Hepatocyte (in vitro differentiated cells): ENCODE measurements around the gene ZBTB38. TPM values are rescaled to one million over a fixed set of nuclear protein-coding genes. Genes with fewer than 3 reads are reported as not detected.

Experiments used
- DNase-seq: peaks from one replicate; pipeline ENCODE4 v3.0.0-alpha.2; 2016; ENCODE audit warnings: low spot score
- H2AFZ ChIP-seq: fragments of 200-600 bp; sonication (generic); 2 replicates; pipeline ENCODE4 v1.6.0; 2016; ENCODE audit warnings: antibody characterized with exemption, mild to moderate bottlenecking
- H3K27ac ChIP-seq: fragments of 200-600 bp; sonication (generic); 2 replicates; pipeline ENCODE4 v1.5.1; 2016; ENCODE audit warnings: mild to moderate bottlenecking
- H3K27me3 ChIP-seq: fragments of 200-600 bp; sonication (generic); 2 replicates; pipeline ENCODE4 v1.6.1; 2016
- H3K36me3 ChIP-seq: fragments of 200-600 bp; sonication (generic); replicated peaks from 2 replicates; pipeline ENCODE4 v1.5.1; 2016; ENCODE audit warnings: low read depth; ENCODE audit not compliant: insufficient read depth
- H3K4me1 ChIP-seq: fragments of 200-600 bp; sonication (generic); 2 replicates; pipeline ENCODE4 v1.5.1; 2016; ENCODE audit warnings: mild to moderate bottlenecking, moderate library complexity; ENCODE audit not compliant: insufficient read depth
- H3K4me2 ChIP-seq: fragments of 200-600 bp; sonication (generic); 2 replicates; pipeline ENCODE4 v1.6.0; 2016
- H3K4me3 ChIP-seq: fragments of 200-600 bp; sonication (generic); 2 replicates; pipeline ENCODE4 v1.5.1; 2016; ENCODE audit warnings: mild to moderate bottlenecking
- H3K79me2 ChIP-seq: fragments of 200-600 bp; sonication (generic); 2 replicates; pipeline ENCODE4 v1.6.0; 2017; ENCODE audit warnings: mild to moderate bottlenecking
- H3K9me2 ChIP-seq: fragments of 200-600 bp; sonication (generic); replicated peaks from 2 replicates; pipeline ENCODE4 v1.6.0; 2017; ENCODE audit warnings: mild to moderate bottlenecking; ENCODE audit not compliant: insufficient read depth
- H3K9me3 ChIP-seq: fragments of 200-600 bp; sonication (generic); 2 replicates; pipeline ENCODE4 v1.5.1; 2016; ENCODE audit warnings: low read depth, mild to moderate bottlenecking
- H4K20me1 ChIP-seq: fragments of 200-600 bp; sonication (generic); 2 replicates; pipeline ENCODE4 v1.6.0; 2016; ENCODE audit warnings: mild to moderate bottlenecking; ENCODE audit not compliant: insufficient read depth, poor library complexity, severe bottlenecking
- EZH2 ChIP-seq: fragments of 200-600 bp; sonication (generic); IDR thresholded peaks from 2 replicates; pipeline ENCODE4 v1.6.1; 2016; ENCODE audit warnings: antibody characterized with exemption, mild to moderate bottlenecking, borderline replicate concordance
- EZH2phosphoT487 ChIP-seq: fragments of 200-600 bp; sonication (generic); IDR thresholded peaks from one replicate; pipeline ENCODE4 v1.6.1; 2018; ENCODE audit warnings: antibody characterized with exemption, mild to moderate bottlenecking, low read depth, moderate library complexity; ENCODE audit not compliant: unreplicated experiment, severe bottlenecking
- WGBS: methylation state at CpG from one replicate; pipeline ENCODE4 v1.1.6; 2016; ENCODE audit warnings: low lambda C conversion rate; ENCODE audit errors: missing lambda C conversion rate; 5-methylcytosine and 5-hydroxymethylcytosine counted together
- polyA plus RNA-seq: library from polyadenylated mRNA; unstranded; fragments of >200 nt; fragmentation: Nextera tagmentation; extraction: Ambion mirVana; gene quantifications from 2 replicates; pipeline ENCODE4 v1.2.1, GENCODE V29; 2016
- total RNA-seq: library from RNA; depleted of rRNA; stranded (reverse); fragments of >200 nt; gene quantifications from 2 replicates; pipeline ENCODE4 v1.2.3, GENCODE V29; 2014
- TF ChIP-seq, protein P1 (sequence below): fragments of 200-600 bp; sonication (generic); IDR thresholded peaks from 2 replicates; pipeline ENCODE4 v1.5.1; 2016; ENCODE audit warnings: antibody characterized with exemption, mild to moderate bottlenecking; ENCODE audit not compliant: poor library complexity

ZBTB38 gene
- total and polyA plus RNA-seq, 2 experiments from 2014 or later = 31.6 to 122 TPM

DNA sequence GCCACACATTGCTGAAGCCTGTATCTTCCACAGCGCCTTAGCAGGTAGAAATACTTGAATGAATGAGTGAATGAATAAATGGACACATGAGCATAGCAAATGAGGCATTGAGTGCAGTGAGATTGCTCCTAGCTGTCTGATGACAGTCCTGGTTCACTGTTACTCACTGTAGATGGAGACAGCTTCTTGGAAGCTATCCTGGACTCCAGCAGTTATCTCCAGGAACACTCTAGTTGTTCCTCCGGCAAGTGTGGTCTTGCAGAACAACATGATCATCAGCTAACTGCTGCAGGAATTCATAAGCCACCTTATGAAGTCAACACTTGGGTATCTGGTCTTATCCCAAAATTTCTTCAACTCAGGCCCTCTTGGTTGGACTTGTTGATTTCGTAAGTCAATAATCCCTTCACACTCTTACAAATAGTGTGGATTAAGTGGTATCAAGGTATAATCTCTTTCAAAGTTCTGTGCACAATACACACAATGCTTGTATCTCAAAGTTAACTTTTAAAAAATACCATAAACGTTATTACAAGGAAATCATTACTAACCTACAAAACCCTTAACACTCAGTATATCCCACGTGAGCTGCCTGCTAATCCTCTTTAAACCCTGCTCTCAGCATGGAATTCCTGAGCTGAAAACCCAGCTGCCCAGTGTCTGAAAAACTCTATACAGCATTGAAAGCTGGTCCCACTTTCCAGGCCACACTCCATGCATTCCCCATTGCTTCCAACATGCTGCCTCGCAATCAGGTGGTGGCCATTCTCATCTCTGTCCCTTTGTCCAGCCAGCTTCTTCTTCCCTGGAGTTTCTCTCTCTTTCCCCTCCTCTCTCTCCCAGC, 14.4 kb upstream of the ZBTB38 start:
- Histone ChIP-seq H3K4me3 (no peak overlapping the region), H2AFZ (no peak overlapping the region), H3K9me3 (no peaks in the 10 kb centered on the region), H3K9me2 (no peaks in the 10 kb centered on the region), H3K4me1 (peaks cover 5% of the 10 kb centered on the region), H3K79me2 (peaks cover 6% of the 10 kb centered on the region), H3K27me3 (no peaks in the 10 kb centered on the region), H3K36me3 (no peaks in the 10 kb centered on the region), H4K20me1 (no peaks in the 10 kb centered on the region), H3K4me2 (peak overlapping the region; percentile 26), H3K27ac (peak overlapping the region; percentile 39)
- WGBS = 64% methylated on average over 6 of the region's 6 CpGs
- DNase-seq = no peak
- TF ChIP-seq, protein P1, sequence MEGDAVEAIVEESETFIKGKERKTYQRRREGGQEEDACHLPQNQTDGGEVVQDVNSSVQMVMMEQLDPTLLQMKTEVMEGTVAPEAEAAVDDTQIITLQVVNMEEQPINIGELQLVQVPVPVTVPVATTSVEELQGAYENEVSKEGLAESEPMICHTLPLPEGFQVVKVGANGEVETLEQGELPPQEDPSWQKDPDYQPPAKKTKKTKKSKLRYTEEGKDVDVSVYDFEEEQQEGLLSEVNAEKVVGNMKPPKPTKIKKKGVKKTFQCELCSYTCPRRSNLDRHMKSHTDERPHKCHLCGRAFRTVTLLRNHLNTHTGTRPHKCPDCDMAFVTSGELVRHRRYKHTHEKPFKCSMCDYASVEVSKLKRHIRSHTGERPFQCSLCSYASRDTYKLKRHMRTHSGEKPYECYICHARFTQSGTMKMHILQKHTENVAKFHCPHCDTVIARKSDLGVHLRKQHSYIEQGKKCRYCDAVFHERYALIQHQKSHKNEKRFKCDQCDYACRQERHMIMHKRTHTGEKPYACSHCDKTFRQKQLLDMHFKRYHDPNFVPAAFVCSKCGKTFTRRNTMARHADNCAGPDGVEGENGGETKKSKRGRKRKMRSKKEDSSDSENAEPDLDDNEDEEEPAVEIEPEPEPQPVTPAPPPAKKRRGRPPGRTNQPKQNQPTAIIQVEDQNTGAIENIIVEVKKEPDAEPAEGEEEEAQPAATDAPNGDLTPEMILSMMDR = no peak
- no peak for TF ChIP-seq EZH2phosphoT487
- TF ChIP-seq EZH2 = no peak

GRCh38 chr3:141354517-141354916, 13.8 kb upstream of the ZBTB38 start:
- WGBS = 94% methylated on average over 3 of the region's 3 CpGs
- H4K20me1 ChIP-seq = no peaks in the 10 kb centered on the region

DNA sequence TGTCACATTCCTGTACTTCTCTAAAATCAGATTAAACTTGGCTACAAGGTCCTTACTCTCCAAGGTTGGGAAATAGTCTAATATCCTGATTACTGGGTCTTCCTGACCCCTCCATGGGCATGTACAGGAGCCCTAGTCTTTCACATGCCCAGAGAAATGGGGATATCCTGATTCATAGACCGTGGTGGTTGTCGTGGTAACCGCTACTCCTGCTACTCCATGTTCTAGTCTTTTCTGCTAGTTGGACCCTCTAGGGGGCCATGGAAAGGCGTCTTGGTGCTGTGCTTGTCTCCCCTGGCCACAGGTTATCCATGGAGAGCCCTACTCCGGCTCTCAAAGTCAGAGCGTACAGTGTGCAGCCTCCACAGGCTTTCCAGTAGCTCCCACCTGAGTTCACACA, 13.1 kb upstream of the ZBTB38 start:
- peaks cover 4% of the 10 kb centered on the region for H3K79me2 ChIP-seq
- no peaks in the 10 kb centered on the region for H4K20me1 ChIP-seq
- TF ChIP-seq, protein P1 = no peak
- TF ChIP-seq EZH2 (no peak), EZH2phosphoT487 (no peak)
- no peak overlapping the region for H3K4me2 ChIP-seq
- 91% methylated on average over 6 of the region's 6 CpGs for WGBS
- no peak for DNase-seq
- no peaks in the 10 kb centered on the region for H3K9me2 ChIP-seq
- no peaks in the 10 kb centered on the region for H3K27me3 ChIP-seq
- no peaks in the 10 kb centered on the region for H3K9me3 ChIP-seq
- no peak overlapping the region for H3K27ac ChIP-seq
- H3K4me1 ChIP-seq = peaks cover 4% of the 10 kb centered on the region
- no peak overlapping the region for H2AFZ ChIP-seq
- H3K36me3 ChIP-seq = no peaks in the 10 kb centered on the region
- no peak overlapping the region for H3K4me3 ChIP-seq

More at GRCh38 chr3:141354517-141354916, 13.8 kb upstream of the ZBTB38 start:
- Histone ChIP-seq H3K27ac (peak overlapping the region; percentile 28), H3K4me3 (no peak overlapping the region), H2AFZ (no peak overlapping the region), H3K9me3 (no peaks in the 10 kb centered on the region), H3K27me3 (no peaks in the 10 kb centered on the region), H3K4me2 (no peak overlapping the region), H3K9me2 (no peaks in the 10 kb centered on the region), H3K4me1 (peaks cover 5% of the 10 kb centered on the region), H3K79me2 (peaks cover 6% of the 10 kb centered on the region), H3K36me3 (no peaks in the 10 kb centered on the region)
- TF ChIP-seq EZH2 = no peak
- TF ChIP-seq, protein P1 = no peak
- no peak for TF ChIP-seq EZH2phosphoT487
- no peak for DNase-seq
